Suprapubic skin (tissue), 4 donors: ENCODE results near the gene CRISP2. TPM values are rescaled to one million over a fixed set of nuclear protein-coding genes. Genes with fewer than 3 reads are reported as not detected.

ENCODE experiments used
- DNase-seq, 2 donors: peaks; one replicate each; pipeline ENCODE4 v3.0.0-alpha.2; 2019; ENCODE audit warnings: low spot score in 2 of 2
- H3K27ac ChIP-seq: fragments of 200-600 bp; sonication (generic); one replicate; pipeline ENCODE4 v1.5.1; 2019
- H3K27me3 ChIP-seq: fragments of 200-600 bp; sonication (generic); one replicate; pipeline ENCODE4 v1.5.1; 2019
- H3K36me3 ChIP-seq: fragments of 200-600 bp; sonication (generic); one replicate; pipeline ENCODE4 v1.5.1; 2019
- H3K4me1 ChIP-seq: fragments of 200-600 bp; sonication (generic); one replicate; pipeline ENCODE4 v1.5.1; 2019
- H3K4me3 ChIP-seq: fragments of 200-600 bp; sonication (generic); one replicate; pipeline ENCODE4 v1.5.1; 2019; ENCODE audit warnings: mild to moderate bottlenecking
- H3K9me3 ChIP-seq: fragments of 200-600 bp; sonication (generic); one replicate; pipeline ENCODE4 v1.5.1; 2019
- EP300 ChIP-seq: sonication (generic); formaldehyde crosslinking; IDR thresholded peaks from one replicate; pipeline ENCODE4 v1.6.1; 2017; ENCODE audit warnings: antibody characterized with exemption
- POLR2A ChIP-seq, 2 donors: fragments of 450-650 bp; IDR thresholded peaks; one replicate each; pipeline ENCODE4 v1.6.1; 2017; ENCODE audit warnings: antibody characterized with exemption in 2 of 2, mild to moderate bottlenecking in 2 of 2, moderate library complexity in 2 of 2
- POLR2AphosphoS5 ChIP-seq, 3 donors: sonication (generic); formaldehyde crosslinking; IDR thresholded peaks; one replicate each; pipeline ENCODE4 v1.6.1; 2017; ENCODE audit warnings: antibody characterized with exemption in 3 of 3
- WGBS: methylation state at CpG from one replicate; pipeline ENCODE4 v1.1.5; 2018; 5-methylcytosine and 5-hydroxymethylcytosine counted together
- total RNA-seq, 4 donors: library from RNA; depleted of rRNA; stranded (reverse); fragments of >200 nt; gene quantifications; one replicate each; pipeline ENCODE4 v1.1.0, GENCODE V29; 2016
- TF ChIP-seq, protein P1 (sequence below), 2 donors: fragments of 200-600 bp in 1 of 2; fragments of 450-650 bp in 1 of 2; sonication (generic) in 1 of 2; IDR thresholded peaks; one replicate each; pipeline ENCODE4 v1.5.1; 2016 to 2019; ENCODE audit warnings: antibody characterized with exemption in 2 of 2, mild to moderate bottlenecking in 1 of 2, moderate library complexity in 1 of 2

The CRISP2 gene
- total RNA-seq, 4 donors from 2014 or later = 0.59 TPM; not detected in 3

- Histone ChIP-seq H3K9me3 (no peaks in the 10 kb centered on the region), H3K4me1 (no peaks in the 10 kb centered on the region), H3K27me3 (no peaks in the 10 kb centered on the region), H3K4me3 (no peak overlapping the region), H3K27ac (no peak overlapping the region), H3K36me3 (no peaks in the 10 kb centered on the region)
- whole genome bisulfite sequencing = 96% methylated on average over 2 of the region's 2 CpGs
- no peak for TF ChIP-seq EP300
- TF ChIP-seq POLR2AphosphoS5 (IDR thresholded peaks at IDR 0.05) = no peak
- TF ChIP-seq POLR2A (IDR thresholded peaks at IDR 0.05) = no peak
- TF ChIP-seq, protein P1, sequence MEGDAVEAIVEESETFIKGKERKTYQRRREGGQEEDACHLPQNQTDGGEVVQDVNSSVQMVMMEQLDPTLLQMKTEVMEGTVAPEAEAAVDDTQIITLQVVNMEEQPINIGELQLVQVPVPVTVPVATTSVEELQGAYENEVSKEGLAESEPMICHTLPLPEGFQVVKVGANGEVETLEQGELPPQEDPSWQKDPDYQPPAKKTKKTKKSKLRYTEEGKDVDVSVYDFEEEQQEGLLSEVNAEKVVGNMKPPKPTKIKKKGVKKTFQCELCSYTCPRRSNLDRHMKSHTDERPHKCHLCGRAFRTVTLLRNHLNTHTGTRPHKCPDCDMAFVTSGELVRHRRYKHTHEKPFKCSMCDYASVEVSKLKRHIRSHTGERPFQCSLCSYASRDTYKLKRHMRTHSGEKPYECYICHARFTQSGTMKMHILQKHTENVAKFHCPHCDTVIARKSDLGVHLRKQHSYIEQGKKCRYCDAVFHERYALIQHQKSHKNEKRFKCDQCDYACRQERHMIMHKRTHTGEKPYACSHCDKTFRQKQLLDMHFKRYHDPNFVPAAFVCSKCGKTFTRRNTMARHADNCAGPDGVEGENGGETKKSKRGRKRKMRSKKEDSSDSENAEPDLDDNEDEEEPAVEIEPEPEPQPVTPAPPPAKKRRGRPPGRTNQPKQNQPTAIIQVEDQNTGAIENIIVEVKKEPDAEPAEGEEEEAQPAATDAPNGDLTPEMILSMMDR (IDR thresholded peaks at IDR 0.05) = no peak
- DNase-seq = no peak
Observed at GRCh38 chr6:49647476-49647875, 65.9 kb downstream of the CRISP2 start.

DNA sequence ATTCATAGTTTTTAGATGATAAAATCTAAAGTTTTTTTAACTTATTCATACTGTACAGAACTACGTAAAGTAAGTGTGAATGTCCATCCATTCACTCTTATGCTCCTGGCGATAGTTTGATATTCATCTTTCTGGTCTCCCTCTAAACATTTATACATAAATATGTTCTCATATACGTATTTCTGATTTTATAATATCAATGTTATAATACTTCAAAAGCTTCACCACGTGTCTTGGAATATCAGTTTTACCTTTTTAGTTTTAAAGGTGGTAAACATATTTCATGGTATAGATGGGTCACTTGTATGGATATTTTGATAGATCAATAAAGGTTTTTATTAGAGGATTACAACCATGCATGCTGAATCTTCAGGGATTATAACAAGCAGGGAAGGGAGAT, 66.4 kb downstream of the CRISP2 start:
- Histone ChIP-seq H3K27me3 (no peaks in the 10 kb centered on the region), H3K27ac (no peak overlapping the region), H3K9me3 (no peaks in the 10 kb centered on the region), H3K4me1 (no peaks in the 10 kb centered on the region), H3K36me3 (no peaks in the 10 kb centered on the region), H3K4me3 (no peak overlapping the region)
- no peak for DNase-seq
- WGBS = 81% methylated on average over 4 of the region's 4 CpGs
- TF ChIP-seq POLR2A (IDR thresholded peaks at IDR 0.05) = no peak

DNA sequence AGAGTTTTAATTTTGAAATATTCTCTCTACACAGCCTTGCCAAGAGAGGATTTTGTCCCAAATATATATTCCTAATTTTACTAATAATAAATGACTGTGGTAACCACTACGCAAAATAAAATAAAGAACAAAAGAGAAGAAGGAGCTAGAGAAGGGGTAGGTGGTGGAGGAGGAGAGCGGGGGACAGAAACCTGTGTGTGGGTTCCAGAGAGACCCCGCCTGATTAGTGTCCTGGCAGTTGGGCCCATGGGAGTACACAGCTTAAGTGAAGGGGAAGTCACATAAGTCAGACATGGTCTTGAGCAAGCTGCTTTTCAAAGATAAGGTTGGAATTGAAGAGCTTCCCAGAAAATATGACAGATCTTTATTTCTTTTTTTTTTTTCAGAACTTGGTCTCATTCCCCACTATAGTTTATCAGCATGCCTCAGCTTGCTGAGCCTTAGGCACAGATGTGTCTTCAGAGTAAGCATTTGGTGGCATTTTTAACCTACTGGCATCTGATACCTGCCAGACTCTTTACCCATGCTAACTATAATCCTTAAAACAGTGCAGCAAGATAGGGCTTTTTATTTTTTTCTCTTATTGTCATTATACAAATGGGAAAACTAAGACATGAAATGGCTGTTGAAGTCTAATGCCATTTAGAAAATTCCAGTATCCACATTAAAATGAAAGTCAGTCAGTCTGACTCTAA, 67.1 kb downstream of the CRISP2 start:
- Histone ChIP-seq H3K4me1 (no peaks in the 10 kb centered on the region), H3K27ac (no peak overlapping the region), H3K36me3 (no peaks in the 10 kb centered on the region), H3K9me3 (no peaks in the 10 kb centered on the region), H3K27me3 (no peaks in the 10 kb centered on the region), H3K4me3 (no peak overlapping the region)
- WGBS = 76% methylated on average over 3 of the region's 3 CpGs
- no peak for DNase-seq
- TF ChIP-seq, protein P1 (IDR thresholded peaks at IDR 0.05) = no peak
- TF ChIP-seq POLR2AphosphoS5 (IDR thresholded peaks at IDR 0.05) = no peak
- TF ChIP-seq EP300 = no peak

DNA sequence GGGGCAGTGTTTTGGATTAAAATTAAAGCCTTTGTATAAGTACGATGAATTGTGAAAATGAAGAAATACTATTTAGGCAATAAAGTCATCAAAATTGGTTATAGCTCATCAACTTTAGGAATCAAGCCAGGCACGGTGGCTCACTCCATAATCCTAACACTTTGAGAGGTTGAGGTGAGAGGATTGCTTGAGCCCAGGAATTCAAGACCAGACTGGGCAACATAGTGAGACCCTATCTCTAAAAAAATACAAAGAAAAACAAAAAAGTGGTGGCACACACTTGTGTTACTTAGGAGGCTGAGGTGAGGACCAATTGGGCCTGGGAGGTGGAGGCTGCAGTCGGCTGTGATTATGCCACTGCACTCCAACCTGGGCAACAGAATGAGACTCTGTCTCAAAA, 68.2 kb downstream of the CRISP2 start:
- H3K36me3 ChIP-seq = no peaks in the 10 kb centered on the region
- no peak overlapping the region for H3K4me3 ChIP-seq
- H3K27me3 ChIP-seq = no peaks in the 10 kb centered on the region
- H3K4me1 ChIP-seq = no peaks in the 10 kb centered on the region
- no peak overlapping the region for H3K27ac ChIP-seq
- WGBS = 74% methylated on average over 3 of the region's 3 CpGs
- DNase-seq = no peak
- TF ChIP-seq, protein P1 (IDR thresholded peaks at IDR 0.05) = no peak
- no peak for TF ChIP-seq EP300
- no peak for TF ChIP-seq POLR2A (IDR thresholded peaks at IDR 0.05)
- no peak for TF ChIP-seq POLR2AphosphoS5 (IDR thresholded peaks at IDR 0.05)
- H3K9me3 ChIP-seq = no peaks in the 10 kb centered on the region

Other genes starting within 250 kb of the CRISP2 start
- gene GLYATL3, start 213.6 kb downstream of the CRISP2 start, total RNA-seq = not detected
- gene C6orf141, start 162.9 kb downstream of the CRISP2 start, total RNA-seq = 10 to 100 TPM in 1 of 4 donors, 1 to 10 TPM in 3; 8.2 to 49.7 (median 9.3) TPM
- under 1 TPM in 1 of 4 donors, not detected in 3; 0.89 TPM for gene RHAG, start 76.7 kb downstream of the CRISP2 start, total RNA-seq
- gene CRISP3, start 30.8 kb upstream of the CRISP2 start, total RNA-seq = 10 to 100 TPM in 2 of 4 donors, 1 to 10 TPM in 2; 5.1 to 22.7 (median 12.0) TPM
- gene PGK2, start 73.7 kb upstream of the CRISP2 start, total RNA-seq = not detected
- not detected for gene CRISP1, start 153.0 kb upstream of the CRISP2 start, total RNA-seq